Middle frontal gyrus (tissue), 1 donor: Measurements from ENCODE around the gene PLB1.

Experiments
- DNase-seq: peaks from one replicate; pipeline ENCODE4 v3.0.0-alpha.2; 2015; ENCODE audit warnings: low spot score; ENCODE audit errors: extremely low spot score

PLB1 gene

GRCh38 chr2:28505361-28505760, 9.5 kb downstream of the PLB1 start:
- DNase-seq = no peak

GRCh38 chr2:28506112-28506910, 10.5 kb downstream of the PLB1 start:
- DNase-seq = no peak

- no peak for DNase-seq
Measured at GRCh38 chr2:28507796-28508764, 12.2 kb downstream of the PLB1 start.

GRCh38 chr2:28509361-28509760, 13.5 kb downstream of the PLB1 start:
- no peak for DNase-seq

GRCh38 chr2:28510184-28510583, 14.3 kb downstream of the PLB1 start:
- DNase-seq = no peak

- no peak for DNase-seq
Measured at GRCh38 chr2:28511871-28512606, 16.2 kb downstream of the PLB1 start.

- DNase-seq = no peak
Measured at GRCh38 chr2:28512607-28512965, 16.7 kb downstream of the PLB1 start.

GRCh38 chr2:28513097-28513496, 17.2 kb downstream of the PLB1 start:
- no peak for DNase-seq

- no peak for DNase-seq
Measured at GRCh38 chr2:28515176-28515751, 19.4 kb downstream of the PLB1 start.

GRCh38 chr2:28516430-28516829, 20.6 kb downstream of the PLB1 start:
- no peak for DNase-seq

- no peak for DNase-seq
Measured at GRCh38 chr2:28516950-28517349, 21.1 kb downstream of the PLB1 start.

GRCh38 chr2:28521663-28522062, 25.8 kb downstream of the PLB1 start:
- DNase-seq = no peak

- no peak for DNase-seq
Measured at GRCh38 chr2:28522481-28522880, 26.6 kb downstream of the PLB1 start.

- no peak for DNase-seq
Measured at GRCh38 chr2:28523902-28524301, 28.0 kb downstream of the PLB1 start.

GRCh38 chr2:28525481-28525880, 29.6 kb downstream of the PLB1 start:
- DNase-seq = no peak

GRCh38 chr2:28526527-28527132, 30.8 kb downstream of the PLB1 start:
- DNase-seq = no peak

GRCh38 chr2:28527196-28527595, 31.3 kb downstream of the PLB1 start:
- DNase-seq = no peak

GRCh38 chr2:28528206-28528605, 32.3 kb downstream of the PLB1 start:
- DNase-seq = no peak

- DNase-seq = no peak
Measured at GRCh38 chr2:28530782-28531181, 34.9 kb downstream of the PLB1 start.

GRCh38 chr2:28532399-28532798, 36.5 kb downstream of the PLB1 start:
- DNase-seq = no peak
